GM08714 (cell line): ENCODE measurements around the gene NOXA1.

ENCODE experiments used
- H3K4me3 ChIP-seq: fragments of 200-500 bp; sonication (Bioruptor generic); 2 replicates; pipeline ENCODE4 v1.5.1; 2014; ENCODE audit warnings: mild to moderate bottlenecking, low read length, inconsistent platforms
- ZNF274 ChIP-seq: IDR thresholded peaks from 2 replicates; pipeline ENCODE4 v1.6.1; 2012; ENCODE audit warnings: mild to moderate bottlenecking, low read depth, low read length

NOXA1 gene

DNA sequence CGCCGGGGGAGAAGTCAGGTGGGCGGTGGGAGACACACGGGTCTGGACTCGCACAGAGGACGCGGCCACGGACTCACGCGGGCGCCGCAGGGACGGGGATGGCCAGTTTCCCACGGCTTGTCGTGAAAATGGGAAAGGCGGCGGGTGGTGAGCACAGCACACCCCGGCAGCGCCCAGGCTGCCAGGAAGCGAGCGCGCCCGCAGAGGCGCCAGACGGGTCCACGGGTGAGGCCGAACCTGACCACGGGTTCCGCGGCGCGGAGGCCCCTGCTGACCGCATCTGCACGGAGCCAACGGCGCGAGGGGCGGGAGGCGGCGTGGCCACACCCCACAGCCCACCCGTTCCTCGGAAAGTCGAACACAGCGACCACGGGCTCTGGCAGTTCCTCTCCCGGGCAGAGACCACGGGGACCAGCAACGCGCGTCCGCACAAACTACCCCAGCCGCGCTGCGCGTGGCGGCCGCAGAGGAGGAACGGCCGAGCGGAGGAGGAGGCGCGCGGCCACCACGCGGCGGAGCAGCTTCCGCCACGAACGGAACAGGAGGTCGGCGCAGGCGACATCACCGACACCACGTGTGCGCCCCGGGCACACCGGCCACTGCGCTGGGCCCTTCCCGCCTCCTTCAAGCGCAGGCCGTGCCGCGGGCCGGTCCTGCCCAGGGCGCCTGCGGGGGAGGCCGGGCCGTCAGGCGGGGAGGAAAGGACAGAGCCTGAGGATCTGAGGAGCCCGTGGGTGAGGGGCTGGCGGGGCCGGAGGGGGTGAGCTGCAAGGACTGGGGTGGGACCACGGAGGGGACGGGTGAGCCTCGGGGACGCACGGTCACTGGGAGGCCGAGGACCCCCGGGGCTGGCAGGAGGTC, 5.8 kb upstream of the NOXA1 start:
- no peak for TF ChIP-seq ZNF274
- H3K4me3 ChIP-seq, result peak overlapping the region; percentile 74; the same call in 1 of the 2 replicates

DNA sequence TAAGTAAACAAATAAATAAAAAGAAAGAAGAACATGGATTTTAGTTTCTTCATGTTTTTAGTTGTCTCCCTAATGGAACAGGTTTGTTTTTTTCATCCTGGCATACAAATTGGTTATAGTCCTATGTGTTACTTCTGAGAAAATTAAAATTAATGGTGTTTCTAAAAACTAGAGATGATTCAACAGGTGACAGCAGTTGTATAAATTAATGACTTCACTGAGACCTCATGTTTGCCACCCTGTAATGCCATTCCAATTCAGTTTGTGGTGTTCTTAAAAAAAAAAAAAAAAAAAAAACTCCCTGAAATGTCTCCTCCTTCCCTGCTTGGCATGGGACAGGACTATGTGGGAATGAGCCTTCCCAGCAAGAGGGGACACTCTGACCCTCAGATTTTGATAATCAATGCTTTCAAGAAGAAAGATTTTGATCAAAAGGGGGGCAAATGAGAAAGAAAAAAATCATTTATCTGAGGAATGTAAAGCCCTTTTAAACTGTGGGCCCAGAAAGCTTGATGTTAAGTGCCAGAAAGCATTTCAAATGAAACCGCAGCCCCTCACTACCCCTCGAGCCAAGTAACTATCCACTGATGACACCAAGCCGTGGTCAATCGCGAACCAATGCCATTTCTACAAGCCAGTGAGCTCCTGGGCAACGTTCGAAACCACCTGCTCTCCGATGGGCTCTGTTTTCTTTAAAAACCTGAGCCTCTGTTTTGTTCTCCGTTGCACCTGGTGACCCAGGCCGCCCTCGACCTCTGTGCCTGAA, 1.2 kb upstream of the NOXA1 start:
- TF ChIP-seq ZNF274, result no peak
- peak overlapping the region; percentile 75 for H3K4me3 ChIP-seq

DNA sequence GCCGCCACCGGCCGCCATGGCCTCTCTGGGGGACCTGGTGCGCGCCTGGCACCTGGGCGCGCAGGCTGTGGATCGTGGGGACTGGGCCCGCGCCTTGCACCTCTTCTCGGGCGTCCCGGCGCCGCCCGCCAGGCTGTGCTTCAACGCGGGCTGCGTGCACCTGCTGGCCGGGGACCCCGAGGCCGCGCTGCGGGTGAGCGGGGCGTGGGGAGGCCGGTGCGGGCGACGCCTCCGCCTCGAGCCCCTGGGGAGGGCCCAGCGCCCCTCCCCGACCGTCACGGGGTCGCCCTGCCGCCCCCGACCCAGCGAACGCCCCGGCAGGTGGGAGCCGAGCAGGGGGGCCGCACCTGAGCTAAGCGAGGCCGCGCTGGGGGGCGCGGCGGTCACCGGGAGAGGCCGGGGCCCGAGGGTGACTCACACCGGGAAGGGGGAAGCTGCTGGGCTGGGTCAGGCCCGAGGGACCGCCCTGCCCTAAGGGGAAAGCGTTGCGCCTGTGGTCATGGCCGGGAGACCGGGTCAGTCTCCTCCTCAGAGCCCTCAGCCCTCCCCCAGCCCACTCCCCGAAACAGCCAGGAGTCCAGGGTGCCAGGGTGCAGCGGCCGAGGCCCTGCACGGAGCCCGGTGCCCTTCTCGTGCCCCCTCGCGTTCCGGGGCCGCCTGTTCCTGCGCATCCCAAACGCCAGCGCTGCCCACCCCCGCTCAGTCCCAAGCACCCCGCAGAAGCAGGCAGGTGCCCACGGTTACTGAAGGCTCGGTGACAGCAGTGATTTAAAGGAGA, 510 bp downstream of the NOXA1 start:
- H3K4me3 ChIP-seq, result peak overlapping the region; percentile 38; the same call in 1 of the 2 replicates
- no peak for TF ChIP-seq ZNF274

- TF ChIP-seq ZNF274, result no peak
- no peak overlapping the region for H3K4me3 ChIP-seq
Measured at GRCh38 chr9:137426018-137426681, 3.0 kb downstream of the NOXA1 start.

- no peak overlapping the region for H3K4me3 ChIP-seq
- TF ChIP-seq ZNF274, result no peak
Measured at GRCh38 chr9:137427454-137428310, 4.5 kb downstream of the NOXA1 start.

- no peak for TF ChIP-seq ZNF274
Measured at GRCh38 chr9:137428311-137428630, 5.1 kb downstream of the NOXA1 start.

GRCh38 chr9:137428841-137429545, 5.8 kb downstream of the NOXA1 start:
- H3K4me3 ChIP-seq, result no peak overlapping the region

More at GRCh38 chr9:137428311-137428630, 5.1 kb downstream of the NOXA1 start:
- H3K4me3 ChIP-seq, result no peak overlapping the region

GRCh38 chr9:137429546-137429890, 6.3 kb downstream of the NOXA1 start:
- H3K4me3 ChIP-seq, result no peak overlapping the region

More at GRCh38 chr9:137428841-137429545, 5.8 kb downstream of the NOXA1 start:
- no peak for TF ChIP-seq ZNF274

DNA sequence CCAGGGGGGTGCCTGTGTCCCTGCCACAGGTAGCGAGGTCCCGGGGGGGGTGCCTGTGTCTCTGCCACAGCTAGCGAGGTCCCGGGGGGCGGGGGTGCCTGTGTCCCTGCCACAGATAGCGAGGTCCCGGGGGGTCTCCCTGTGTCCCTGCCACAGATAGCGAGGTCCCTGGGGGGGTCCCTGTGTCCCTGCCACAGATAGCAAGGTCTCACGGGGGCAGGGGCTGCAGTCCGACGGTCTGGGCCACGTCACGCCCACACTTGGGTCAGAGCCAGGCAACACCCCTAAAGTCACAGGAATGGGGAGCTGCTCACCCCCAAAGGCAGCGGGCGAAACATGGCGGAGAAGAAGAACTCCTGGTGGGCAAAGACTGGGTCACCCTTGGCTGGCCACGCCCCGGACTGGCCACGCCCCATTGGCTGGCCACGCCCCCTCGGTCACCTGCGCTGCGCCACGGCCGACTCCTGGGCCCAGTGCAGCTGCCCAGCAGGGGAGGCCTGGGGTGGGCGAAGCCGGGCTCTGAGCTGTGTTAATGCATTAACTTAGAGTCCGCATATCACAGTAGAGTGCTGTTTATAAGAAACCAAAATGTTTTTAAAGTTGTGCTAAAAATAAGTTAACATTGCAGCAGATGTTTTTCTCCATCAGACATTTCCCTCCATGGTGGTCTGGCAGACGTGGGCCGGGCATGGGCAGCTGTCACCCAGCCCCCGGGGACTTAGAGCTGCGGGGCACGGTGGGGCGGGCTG, 7.0 kb downstream of the NOXA1 start:
- H3K4me3 ChIP-seq, result no peak overlapping the region
- TF ChIP-seq ZNF274, result no peak

More at GRCh38 chr9:137429546-137429890, 6.3 kb downstream of the NOXA1 start:
- TF ChIP-seq ZNF274, result no peak

DNA sequence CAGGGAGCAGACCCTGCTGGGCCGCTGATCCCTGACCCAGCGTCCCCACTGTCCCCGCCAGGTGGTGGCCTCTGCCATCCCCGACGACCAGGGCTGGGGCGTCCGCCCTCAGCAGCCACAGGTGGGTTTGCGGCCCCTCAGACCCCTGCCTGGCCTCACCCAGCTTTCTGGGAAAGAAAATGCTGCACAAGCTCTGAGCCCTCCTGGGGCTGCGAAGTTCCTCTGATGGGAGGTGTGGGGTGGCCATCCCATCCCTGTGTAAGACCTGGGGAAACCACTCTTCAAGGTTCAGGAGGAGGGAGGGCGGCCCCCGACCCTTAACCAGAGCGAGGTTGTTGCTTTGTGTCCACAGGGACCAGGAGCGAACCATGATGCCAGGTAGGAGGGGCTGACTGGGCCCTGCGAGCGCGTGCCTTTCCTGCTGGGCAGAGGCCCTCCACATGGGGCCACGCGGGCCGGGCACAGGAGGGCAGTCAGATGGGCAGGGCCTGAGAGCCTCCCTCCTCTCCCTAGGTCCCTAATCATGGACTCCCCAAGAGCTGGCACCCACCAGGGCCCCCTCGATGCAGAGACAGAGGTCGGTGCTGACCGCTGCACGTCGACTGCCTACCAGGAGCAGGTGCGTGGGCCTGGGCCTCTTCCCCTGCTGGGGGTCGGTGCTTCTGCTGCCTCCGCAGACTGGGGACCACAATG, 7.7 kb downstream of the NOXA1 start:
- TF ChIP-seq ZNF274, result no peak
- H3K4me3 ChIP-seq, result no peak overlapping the region

DNA sequence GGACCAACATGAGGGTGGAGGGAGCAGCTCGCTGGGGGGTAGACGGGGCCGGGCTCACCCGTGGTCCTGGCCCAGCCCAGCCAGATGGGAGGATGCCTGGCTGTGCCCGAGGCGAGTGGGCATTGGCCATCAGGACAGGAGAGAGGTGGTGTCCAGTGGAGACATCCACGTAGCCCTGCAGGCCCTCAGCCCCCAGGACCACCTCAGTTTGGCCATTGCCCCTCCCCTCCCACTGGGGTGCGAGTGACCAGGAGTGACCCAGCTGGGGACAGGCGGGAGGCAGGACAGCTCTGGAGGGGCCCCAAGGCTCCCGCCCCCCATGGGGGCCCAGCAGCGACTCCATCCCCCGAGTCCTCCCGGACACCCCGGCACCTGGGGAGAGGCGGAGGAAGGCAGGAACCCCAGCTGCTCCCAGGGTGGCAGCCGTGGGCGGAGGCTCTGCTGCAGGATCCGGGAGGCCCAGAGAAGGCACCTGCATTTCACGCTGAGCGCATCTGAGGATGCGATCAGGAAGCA, 8.3 kb downstream of the NOXA1 start:
- no peak overlapping the region for H3K4me3 ChIP-seq
- TF ChIP-seq ZNF274, result no peak
